Neuron (in vitro differentiated cells): ENCODE results near the gene VPS54.

Experiments
- H2AFZ ChIP-seq: one replicate; pipeline ENCODE4 v1.6.1; 2013; ENCODE audit warnings: low read depth, mild to moderate bottlenecking, inconsistent platforms, low read length, moderate library complexity
- H3K27me3 ChIP-seq: one replicate; pipeline ENCODE4 v1.6.1; 2013; ENCODE audit warnings: low read length; ENCODE audit not compliant: insufficient read depth
- H3K36me3 ChIP-seq: one replicate; pipeline ENCODE4 v1.6.1; 2013; ENCODE audit warnings: low read length; ENCODE audit not compliant: insufficient read depth
- H3K4me1 ChIP-seq: one replicate; pipeline ENCODE4 v1.6.1; 2013; ENCODE audit warnings: low read length; ENCODE audit not compliant: insufficient read depth
- H3K4me3 ChIP-seq: 2 replicates; pipeline ENCODE4 v1.5.1; 2013; ENCODE audit warnings: mild to moderate bottlenecking, low read length, moderate library complexity
- H3K9me3 ChIP-seq: one replicate; pipeline ENCODE4 v1.6.1; 2013; ENCODE audit warnings: low read length

The VPS54 gene

DNA sequence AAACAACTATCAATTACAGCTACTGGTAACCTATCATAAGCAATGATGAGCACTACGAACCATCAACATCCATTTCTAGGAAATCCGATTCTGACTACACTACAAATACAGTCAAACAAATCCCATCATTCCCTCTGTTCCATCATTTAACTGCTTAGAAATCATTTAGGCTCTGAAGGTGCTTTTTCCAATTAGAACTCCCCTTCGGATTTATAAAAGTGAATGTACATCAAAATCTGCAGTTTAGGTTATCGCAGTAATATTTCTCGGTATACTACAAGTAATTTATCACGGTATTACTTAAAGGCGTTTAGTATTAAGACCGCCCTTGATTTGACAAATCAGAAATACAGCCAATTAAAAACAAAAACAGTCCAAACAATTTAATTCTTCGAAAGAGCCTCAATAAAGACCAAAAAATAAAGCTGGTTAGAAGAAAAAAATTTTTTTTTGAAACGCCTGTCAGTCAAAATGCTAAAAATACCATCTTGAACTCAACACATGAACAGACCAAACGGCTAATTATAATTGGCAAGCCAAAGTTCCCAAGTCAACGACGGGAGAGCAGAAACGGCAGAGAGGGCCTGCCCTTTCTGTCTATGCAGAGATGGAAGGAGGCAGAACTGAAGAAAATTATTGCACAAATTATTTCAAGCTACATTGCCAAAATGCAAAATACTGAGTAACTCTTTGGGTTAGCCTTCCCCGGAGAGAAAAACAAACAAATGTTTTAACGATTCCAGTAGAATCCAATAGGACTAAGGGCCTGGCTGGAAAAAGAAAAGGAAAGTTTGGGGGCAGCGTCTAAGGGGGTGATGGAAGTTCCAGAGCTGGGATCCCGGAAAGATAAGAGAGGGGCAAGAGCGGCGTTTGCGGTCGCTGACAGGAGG lies 1.2 kb downstream of the VPS54 start:
- Histone ChIP-seq H2AFZ (peak overlapping the region; percentile 93), H3K27me3 (no peaks in the 10 kb centered on the region), H3K9me3 (no peaks in the 10 kb centered on the region), H3K36me3 (no peaks in the 10 kb centered on the region), H3K4me3 (peak overlapping the region; percentile 98), H3K4me1 (peaks cover 11% of the 10 kb centered on the region)

DNA sequence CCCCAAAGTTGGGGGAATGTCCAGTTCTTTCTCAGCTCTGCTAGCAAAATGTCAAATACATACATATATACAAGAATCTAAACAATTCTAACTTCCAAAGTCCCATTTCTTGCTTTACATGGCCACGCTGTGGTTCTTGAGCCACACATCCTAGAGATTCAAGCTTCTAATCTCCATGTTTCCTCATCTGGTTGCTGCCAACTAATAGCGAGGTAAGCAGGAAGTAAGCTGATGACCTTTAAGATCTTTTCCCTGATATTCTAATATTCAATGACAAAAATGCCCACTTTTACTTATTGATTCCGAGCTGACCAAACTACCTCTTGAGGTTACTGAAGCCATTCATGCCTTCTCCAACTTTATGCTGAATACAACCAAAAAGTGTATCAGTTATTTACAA lies 3.3 kb downstream of the VPS54 start:
- Histone ChIP-seq H2AFZ (no peak overlapping the region), H3K36me3 (no peaks in the 10 kb centered on the region), H3K4me1 (peaks cover 11% of the 10 kb centered on the region), H3K9me3 (no peaks in the 10 kb centered on the region), H3K27me3 (no peaks in the 10 kb centered on the region), H3K4me3 (no peak overlapping the region)

DNA sequence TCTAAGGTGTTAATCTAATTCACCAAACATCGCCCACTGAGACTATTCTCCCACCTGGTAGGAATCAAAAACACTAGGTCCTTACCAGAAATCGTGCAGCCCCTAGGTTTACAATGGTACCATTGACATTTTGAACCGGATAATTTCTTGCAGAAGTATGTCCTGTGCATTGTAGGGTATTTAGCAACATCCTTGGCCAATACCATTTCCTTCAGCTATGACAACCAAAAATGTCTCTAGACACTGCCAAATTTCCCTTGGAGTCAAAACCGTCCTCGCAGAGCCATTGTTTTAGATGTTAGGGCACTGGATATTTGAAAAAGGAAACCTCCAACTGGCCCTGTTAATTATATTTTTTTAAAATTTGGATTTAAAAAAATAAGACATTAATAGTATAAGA lies 3.8 kb downstream of the VPS54 start:
- H3K4me3 ChIP-seq = no peak overlapping the region
- no peaks in the 10 kb centered on the region for H3K9me3 ChIP-seq
- H3K27me3 ChIP-seq = no peaks in the 10 kb centered on the region
- no peaks in the 10 kb centered on the region for H3K36me3 ChIP-seq
- peaks cover 11% of the 10 kb centered on the region for H3K4me1 ChIP-seq
- no peak overlapping the region for H2AFZ ChIP-seq

DNA sequence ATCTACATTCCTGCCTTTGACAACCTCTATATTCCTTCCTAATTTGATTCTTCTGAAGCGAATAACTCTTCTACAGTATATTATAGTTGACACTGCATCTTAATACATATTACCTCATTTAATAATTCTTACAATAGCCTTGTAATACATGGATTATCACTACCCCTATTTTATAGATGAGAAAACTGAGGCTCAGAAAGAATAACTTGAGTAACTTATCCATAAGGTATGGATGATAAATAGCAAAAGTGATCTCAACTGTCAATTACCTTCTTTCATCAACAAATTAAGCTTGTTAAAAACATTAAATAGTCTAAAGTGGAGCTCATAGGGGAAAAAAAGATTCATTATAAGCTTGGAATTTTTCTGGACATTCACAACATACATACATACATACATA lies 4.6 kb downstream of the VPS54 start:
- Histone ChIP-seq H2AFZ (no peak overlapping the region), H3K27me3 (no peaks in the 10 kb centered on the region), H3K4me1 (peaks cover 4% of the 10 kb centered on the region), H3K36me3 (no peaks in the 10 kb centered on the region), H3K9me3 (no peaks in the 10 kb centered on the region), H3K4me3 (no peak overlapping the region)

DNA sequence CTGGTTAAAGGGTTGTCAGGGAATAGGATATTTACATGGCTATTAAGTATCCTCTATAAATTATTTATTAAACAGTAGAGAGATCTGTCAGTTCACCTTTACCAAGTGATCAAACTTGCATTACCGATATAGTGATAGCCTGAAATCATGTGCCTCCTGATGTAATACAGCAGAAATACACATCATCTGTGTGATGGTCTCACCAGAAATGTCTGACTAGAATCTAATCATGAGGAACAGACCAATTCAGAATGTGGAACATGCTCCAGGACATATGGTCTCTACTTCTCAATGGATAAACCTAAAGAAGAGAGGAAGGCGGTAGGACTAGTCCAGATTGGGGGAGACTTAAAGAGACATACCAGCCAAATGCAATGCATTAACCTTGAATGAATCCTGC lies 6.2 kb downstream of the VPS54 start:
- Histone ChIP-seq H2AFZ (no peak overlapping the region), H3K36me3 (no peaks in the 10 kb centered on the region), H3K27me3 (no peaks in the 10 kb centered on the region), H3K4me3 (no peak overlapping the region), H3K4me1 (peaks cover 3% of the 10 kb centered on the region), H3K9me3 (no peaks in the 10 kb centered on the region)

DNA sequence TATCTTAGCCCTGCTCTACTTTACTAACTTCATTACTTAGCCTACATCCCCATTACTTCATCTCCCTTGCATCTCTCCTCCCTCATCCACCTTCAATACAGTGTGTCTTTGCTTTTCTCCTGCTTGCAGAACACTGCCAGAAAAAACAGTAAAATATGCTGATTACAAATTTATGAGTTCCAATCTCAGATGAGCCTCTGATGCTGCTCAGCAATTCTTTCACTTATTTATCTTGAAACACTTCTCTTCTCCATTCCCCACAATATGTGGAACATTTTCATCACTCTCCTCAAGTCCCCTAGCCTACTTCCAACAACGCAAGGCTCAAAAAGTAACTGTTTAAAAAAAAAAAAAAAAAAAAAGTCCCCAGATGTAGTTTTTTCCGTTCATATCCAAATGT lies 7.1 kb downstream of the VPS54 start:
- Histone ChIP-seq H3K36me3 (peaks cover under 1% of the 10 kb centered on the region), H3K4me1 (no peaks in the 10 kb centered on the region), H3K27me3 (no peaks in the 10 kb centered on the region), H2AFZ (no peak overlapping the region), H3K9me3 (no peaks in the 10 kb centered on the region), H3K4me3 (no peak overlapping the region)

DNA sequence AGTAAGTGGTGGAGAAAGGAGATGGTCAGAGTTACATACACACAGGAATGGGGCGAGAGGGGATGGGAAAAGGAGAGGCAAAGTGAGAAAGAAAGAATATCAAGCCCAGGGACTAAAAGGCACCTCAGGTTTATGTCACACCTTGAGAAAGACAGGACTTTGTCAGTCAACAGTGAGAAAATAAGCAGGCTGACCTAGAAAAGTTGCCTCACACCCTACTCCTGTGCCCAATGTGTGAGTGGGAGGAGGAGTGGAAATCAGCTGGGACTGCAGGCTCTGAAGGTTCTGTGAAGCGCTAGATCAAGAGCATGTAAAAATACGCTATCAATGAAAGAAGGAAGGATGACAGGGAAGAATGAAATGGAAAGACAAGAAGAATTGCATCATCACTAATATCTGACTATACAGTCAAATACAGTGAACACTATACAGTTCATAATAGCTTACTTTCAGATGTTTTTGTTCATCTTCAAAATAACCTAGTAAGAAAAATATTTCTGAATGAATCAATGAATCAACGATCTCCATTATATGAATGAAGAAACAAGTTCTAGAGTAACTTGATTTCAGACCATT lies 10.7 kb downstream of the VPS54 start:
- no peak overlapping the region for H2AFZ ChIP-seq
- H3K4me1 ChIP-seq = no peaks in the 10 kb centered on the region
- no peaks in the 10 kb centered on the region for H3K27me3 ChIP-seq
- peaks cover 5% of the 10 kb centered on the region for H3K36me3 ChIP-seq
- H3K9me3 ChIP-seq = no peaks in the 10 kb centered on the region
- no peak overlapping the region for H3K4me3 ChIP-seq

DNA sequence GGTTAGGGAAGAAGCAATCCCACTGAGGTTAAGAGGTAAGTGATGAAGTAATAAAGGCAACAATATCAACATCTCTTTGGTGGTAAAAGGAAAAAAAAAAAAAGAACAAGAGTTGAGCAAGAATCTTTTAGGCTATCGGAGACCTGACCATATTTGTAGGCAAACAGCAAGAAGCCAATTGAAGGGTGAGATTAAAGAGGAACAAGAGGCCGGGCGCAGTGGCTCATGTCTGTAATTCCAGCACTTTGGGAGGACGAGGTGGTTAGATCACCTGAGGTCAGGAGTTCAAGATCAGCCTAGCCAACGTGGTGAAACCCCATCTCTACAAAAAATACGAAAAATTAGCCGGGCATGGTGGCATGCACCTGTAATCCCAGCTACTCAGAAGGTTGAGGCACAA lies 11.3 kb downstream of the VPS54 start:
- no peaks in the 10 kb centered on the region for H3K9me3 ChIP-seq

DNA sequence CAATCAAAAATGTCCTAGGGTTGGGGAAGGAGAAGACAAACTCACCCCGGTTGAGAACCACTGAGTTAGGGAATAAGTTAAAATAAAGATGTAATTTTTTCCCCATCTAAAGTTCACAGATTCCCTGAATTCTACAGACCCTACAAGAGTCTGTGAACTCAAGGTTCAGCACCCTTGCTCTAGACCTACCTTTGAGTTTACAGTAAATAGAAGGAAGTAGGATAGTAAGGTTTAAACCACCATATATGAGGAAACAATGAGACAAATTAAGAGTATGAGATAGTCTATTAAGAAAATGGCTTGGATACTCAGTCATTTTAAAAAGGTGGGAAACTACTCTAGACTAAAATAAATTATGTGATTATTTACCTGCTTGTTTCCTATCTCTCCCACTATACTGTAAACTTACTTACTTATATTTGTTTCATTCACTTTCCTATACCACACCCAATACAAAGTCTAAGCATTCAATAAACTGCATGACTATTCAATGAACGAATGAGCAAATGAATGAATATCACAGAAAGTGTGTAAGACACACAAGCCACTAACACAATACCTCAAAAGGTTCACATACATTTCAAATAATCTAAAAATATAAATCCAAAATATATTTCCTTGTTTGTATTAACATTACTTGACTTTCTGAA lies 13.4 kb downstream of the VPS54 start:
- peaks cover 5% of the 10 kb centered on the region for H3K36me3 ChIP-seq
- no peaks in the 10 kb centered on the region for H3K27me3 ChIP-seq
- no peak overlapping the region for H3K4me3 ChIP-seq
- peaks cover 5% of the 10 kb centered on the region for H3K9me3 ChIP-seq
- no peak overlapping the region for H2AFZ ChIP-seq
- no peaks in the 10 kb centered on the region for H3K4me1 ChIP-seq

More for the DNA sequence above, 11.3 kb downstream of the VPS54 start:
- Histone ChIP-seq H3K4me3 (no peak overlapping the region), H3K36me3 (peaks cover 5% of the 10 kb centered on the region), H3K27me3 (no peaks in the 10 kb centered on the region), H2AFZ (no peak overlapping the region), H3K4me1 (no peaks in the 10 kb centered on the region)

DNA sequence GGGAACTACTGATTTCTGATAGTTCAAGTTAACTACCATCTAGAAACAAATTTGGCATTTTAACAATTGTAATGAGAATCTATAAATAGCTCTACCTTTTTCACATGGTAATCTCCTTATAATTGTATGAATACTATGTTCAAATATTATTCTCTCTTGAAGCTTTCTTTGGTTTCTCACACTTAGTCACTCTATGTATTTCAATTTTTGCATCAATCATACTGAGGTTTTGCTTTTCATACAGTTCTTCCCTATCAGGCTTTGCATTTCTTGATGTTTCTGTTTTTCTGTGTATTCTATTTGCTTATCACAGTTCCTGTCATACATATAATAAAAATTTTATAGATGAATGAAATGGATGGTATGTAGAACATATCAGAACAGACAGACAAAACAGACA lies 16.0 kb downstream of the VPS54 start:
- Histone ChIP-seq H3K27me3 (no peaks in the 10 kb centered on the region), H3K4me1 (no peaks in the 10 kb centered on the region)

DNA sequence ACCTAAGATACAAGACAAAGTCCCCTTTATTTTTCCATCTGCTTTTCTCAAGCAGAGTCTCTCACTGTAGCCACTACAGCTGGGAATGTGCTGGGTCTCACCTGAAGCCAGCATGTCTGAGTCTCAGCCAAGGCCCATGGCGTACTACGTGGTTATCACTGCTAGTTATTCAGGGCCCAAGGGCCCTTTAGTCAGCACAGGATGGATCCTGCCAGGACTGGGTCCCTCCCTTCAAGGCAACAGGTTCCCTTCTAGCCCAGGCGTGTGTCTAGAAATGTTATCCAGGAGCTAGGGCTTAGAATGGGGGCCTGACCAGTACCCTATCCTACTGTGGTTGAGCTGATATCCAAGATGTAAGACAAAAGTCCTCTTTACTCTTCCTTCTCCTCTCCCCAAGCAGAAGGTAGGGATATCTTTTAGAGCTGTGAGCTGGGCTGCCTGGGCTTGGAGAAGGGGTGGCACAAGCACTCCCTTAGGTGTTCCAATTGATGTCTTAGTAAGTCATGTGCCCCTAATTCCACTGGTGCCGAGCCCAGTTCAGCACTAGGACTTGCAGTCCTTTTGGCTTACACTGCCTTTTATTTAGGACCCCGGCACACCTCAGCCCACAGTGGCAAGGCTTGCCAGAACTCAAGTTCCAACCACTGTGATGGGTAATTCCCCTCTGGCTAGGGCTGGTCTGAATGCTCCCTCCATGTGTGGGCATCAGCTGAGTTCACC lies 17.7 kb downstream of the VPS54 start:
- H3K27me3 ChIP-seq = no peaks in the 10 kb centered on the region
- peaks cover 14% of the 10 kb centered on the region for H3K9me3 ChIP-seq
- no peaks in the 10 kb centered on the region for H3K4me1 ChIP-seq
- no peak overlapping the region for H2AFZ ChIP-seq
- no peak overlapping the region for H3K4me3 ChIP-seq
- H3K36me3 ChIP-seq = peaks cover 2% of the 10 kb centered on the region

More for the DNA sequence above, 16.0 kb downstream of the VPS54 start:
- Histone ChIP-seq H3K4me3 (no peak overlapping the region), H3K36me3 (peaks cover 6% of the 10 kb centered on the region), H3K9me3 (peaks cover 12% of the 10 kb centered on the region), H2AFZ (no peak overlapping the region)

DNA sequence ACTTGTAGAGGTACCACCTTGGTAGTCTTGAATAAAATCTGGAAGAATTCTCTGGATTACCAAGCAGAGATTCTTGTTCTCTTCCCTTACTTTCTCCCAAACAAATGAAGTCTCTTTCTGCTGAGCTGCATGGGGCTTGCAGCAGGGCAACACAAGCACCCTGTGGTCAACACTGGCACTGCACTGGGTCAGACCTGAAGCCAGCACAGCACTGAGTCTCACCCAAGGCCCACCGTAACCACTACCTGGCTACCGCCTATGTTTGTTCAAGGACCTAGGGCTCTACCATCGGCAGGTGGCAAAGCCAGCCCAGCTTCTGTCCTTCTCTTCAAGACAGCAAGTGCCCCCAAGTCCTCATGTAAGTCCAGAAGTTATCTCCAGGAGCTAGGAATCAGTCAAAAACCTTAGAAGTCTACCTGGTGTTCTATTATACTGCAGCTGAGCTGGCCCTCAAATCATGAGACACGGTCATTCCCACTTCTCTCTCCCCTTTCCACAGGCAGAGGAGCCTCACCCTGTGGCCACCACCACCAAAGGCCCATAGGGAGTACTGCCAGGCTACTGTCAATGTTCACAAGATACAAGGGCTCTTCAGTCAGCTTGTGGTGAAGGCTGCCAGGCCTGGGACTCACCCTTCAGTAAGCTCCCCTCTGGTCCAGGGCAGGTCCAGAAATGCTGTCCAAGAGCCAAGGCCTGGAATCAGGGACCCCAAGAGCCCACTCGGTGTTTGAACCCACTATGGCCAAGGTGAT lies 18.4 kb downstream of the VPS54 start:
- H3K4me1 ChIP-seq = no peaks in the 10 kb centered on the region
- H3K36me3 ChIP-seq = peaks cover 2% of the 10 kb centered on the region
- no peak overlapping the region for H3K4me3 ChIP-seq
- peaks cover 14% of the 10 kb centered on the region for H3K9me3 ChIP-seq
- no peak overlapping the region for H2AFZ ChIP-seq
- no peaks in the 10 kb centered on the region for H3K27me3 ChIP-seq
